ENCODE measurements around the gene SUMF1.

DNA sequence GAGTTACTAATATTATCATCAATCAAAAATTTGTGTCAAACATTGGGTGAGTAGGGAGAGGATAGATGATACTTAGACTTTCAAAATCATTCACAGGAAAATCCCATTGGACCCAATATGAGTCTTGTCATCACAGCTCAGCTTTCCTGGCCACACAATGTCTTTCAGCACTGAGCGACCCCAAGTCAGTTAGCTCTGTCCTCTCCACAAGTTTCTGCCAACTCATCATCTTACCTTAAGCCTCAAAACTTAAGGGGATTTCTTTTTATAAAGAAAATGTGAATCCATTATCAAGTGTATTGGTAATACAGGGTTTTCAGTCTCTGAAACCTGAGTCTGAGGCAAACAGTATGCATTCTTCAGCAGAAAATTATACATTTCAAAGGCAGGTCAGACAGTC lies 55.8 kb downstream of the SUMF1 start:
- TF ChIP-seq EZH2 (IDR thresholded peaks at IDR 0.05; ENCODE audit: borderline replicate concordance, low read length), result no peak
- TF ChIP-seq, protein P1, sequence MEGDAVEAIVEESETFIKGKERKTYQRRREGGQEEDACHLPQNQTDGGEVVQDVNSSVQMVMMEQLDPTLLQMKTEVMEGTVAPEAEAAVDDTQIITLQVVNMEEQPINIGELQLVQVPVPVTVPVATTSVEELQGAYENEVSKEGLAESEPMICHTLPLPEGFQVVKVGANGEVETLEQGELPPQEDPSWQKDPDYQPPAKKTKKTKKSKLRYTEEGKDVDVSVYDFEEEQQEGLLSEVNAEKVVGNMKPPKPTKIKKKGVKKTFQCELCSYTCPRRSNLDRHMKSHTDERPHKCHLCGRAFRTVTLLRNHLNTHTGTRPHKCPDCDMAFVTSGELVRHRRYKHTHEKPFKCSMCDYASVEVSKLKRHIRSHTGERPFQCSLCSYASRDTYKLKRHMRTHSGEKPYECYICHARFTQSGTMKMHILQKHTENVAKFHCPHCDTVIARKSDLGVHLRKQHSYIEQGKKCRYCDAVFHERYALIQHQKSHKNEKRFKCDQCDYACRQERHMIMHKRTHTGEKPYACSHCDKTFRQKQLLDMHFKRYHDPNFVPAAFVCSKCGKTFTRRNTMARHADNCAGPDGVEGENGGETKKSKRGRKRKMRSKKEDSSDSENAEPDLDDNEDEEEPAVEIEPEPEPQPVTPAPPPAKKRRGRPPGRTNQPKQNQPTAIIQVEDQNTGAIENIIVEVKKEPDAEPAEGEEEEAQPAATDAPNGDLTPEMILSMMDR (IDR thresholded peaks at IDR 0.05; ENCODE audit: low read length), result no peak

All from OCI-LY1 (cell line).